Upper lobe of right lung (tissue), 1 donor: ENCODE data around the gene THSD4. TPM values are rescaled to one million over a fixed set of nuclear protein-coding genes. Genes with fewer than 3 reads are reported as not detected.

Source experiments
- ATAC-seq: fragments of 200-7000 bp; cut with Tn5 transposase; one replicate; pipeline ENCODE4 v1.9.1; 2020; ENCODE audit warnings: mild to moderate bottlenecking, moderate library complexity
- DNase-seq: peaks from one replicate; pipeline ENCODE4 v3.0.0-alpha.2; 2020
- H3K27ac ChIP-seq: fragments of 200-600 bp; one replicate; pipeline ENCODE4 v1.8.0; 2022
- H3K27me3 ChIP-seq: fragments of 200-600 bp; one replicate; pipeline ENCODE4 v1.8.0; 2022; ENCODE audit warnings: mild to moderate bottlenecking
- H3K36me3 ChIP-seq: fragments of 200-600 bp; one replicate; pipeline ENCODE4 v1.8.0; 2022
- H3K4me1 ChIP-seq: fragments of 200-600 bp; one replicate; pipeline ENCODE4 v1.8.0; 2022
- H3K4me3 ChIP-seq: fragments of 200-600 bp; one replicate; pipeline ENCODE4 v1.8.0; 2022; ENCODE audit warnings: mild to moderate bottlenecking
- H3K9me3 ChIP-seq: fragments of 200-600 bp; one replicate; pipeline ENCODE4 v1.8.0; 2022
- CTCF ChIP-seq: fragments of 200-600 bp; IDR thresholded peaks from one replicate; pipeline ENCODE4 v1.8.0; 2022; ENCODE audit warnings: antibody characterized with exemption
- intact Hi-C: fragments of 100-400 bp; cut with DNase I; formaldehyde crosslinking; loops from one replicate; pipeline ENCODE4 v1.11.0; 2022
- total RNA-seq: library from RNA; stranded (reverse); fragmentation: NEBNext Ultra II Directional; extraction: Animal tissue kit (Norgen Biotek cat#: 25700); gene quantifications from one replicate; pipeline ENCODE4 v1.2.1, GENCODE V29; 2021
- donor health status: DM: no; HTN: yes; CAD: no; lungs with severe emphysema.

The THSD4 gene
- total RNA-seq, 1 donor from 2014 or later: 25.6 TPM

- intact Hi-C loops: no loop called here
- no peaks in the 10 kb centered on the region for H3K27me3 ChIP-seq
- ATAC-seq: no peak
Observed at GRCh38 chr15:71091601-71092000, 23.7 kb upstream of the THSD4 start.

GRCh38 chr15:71092056-71092600 is 23.1 kb upstream of the THSD4 start:
- H3K27me3 ChIP-seq: no peaks in the 10 kb centered on the region
- no peak for TF ChIP-seq CTCF
- intact Hi-C loops: no loop called here
- H3K4me1 ChIP-seq: no peaks in the 10 kb centered on the region
- H3K27ac ChIP-seq: no peak overlapping the region
- ATAC-seq (peak; percentile 19), DNase-seq (no peak)
- H3K9me3 ChIP-seq: no peaks in the 10 kb centered on the region
- H3K36me3 ChIP-seq: no peaks in the 10 kb centered on the region
- H3K4me3 ChIP-seq: no peak overlapping the region

More at GRCh38 chr15:71091601-71092000, 23.7 kb upstream of the THSD4 start:
- Histone ChIP-seq H3K4me3 (no peak overlapping the region), H3K4me1 (no peaks in the 10 kb centered on the region), H3K27ac (no peak overlapping the region), H3K36me3 (no peaks in the 10 kb centered on the region), H3K9me3 (no peaks in the 10 kb centered on the region)
- no peak for DNase-seq
- TF ChIP-seq CTCF: no peak

- no peaks in the 10 kb centered on the region for H3K4me1 ChIP-seq
- DNase-seq: no peak
- TF ChIP-seq CTCF: no peak
- no peaks in the 10 kb centered on the region for H3K36me3 ChIP-seq
- no peaks in the 10 kb centered on the region for H3K9me3 ChIP-seq
- H3K27me3 ChIP-seq: no peaks in the 10 kb centered on the region
- H3K4me3 ChIP-seq: no peak overlapping the region
- no peak overlapping the region for H3K27ac ChIP-seq
- ATAC-seq: peak; percentile 82
- intact Hi-C loops: no loop called here
Observed at GRCh38 chr15:71093054-71094024, 21.9 kb upstream of the THSD4 start.

- H3K9me3 ChIP-seq: no peaks in the 10 kb centered on the region
- intact Hi-C loops: no loop called here
- no peak overlapping the region for H3K27ac ChIP-seq
- no peak overlapping the region for H3K4me3 ChIP-seq
- H3K4me1 ChIP-seq: no peaks in the 10 kb centered on the region
- H3K27me3 ChIP-seq: no peaks in the 10 kb centered on the region
- TF ChIP-seq CTCF: no peak
- no peak for ATAC-seq
- no peak for DNase-seq
- H3K36me3 ChIP-seq: no peaks in the 10 kb centered on the region
Observed at GRCh38 chr15:71094137-71094536, 21.1 kb upstream of the THSD4 start.

GRCh38 chr15:71096676-71097075 is 18.6 kb upstream of the THSD4 start:
- intact Hi-C loops: no loop called here
- H3K27ac ChIP-seq: no peak overlapping the region
- ATAC-seq: no peak
- H3K4me1 ChIP-seq: no peaks in the 10 kb centered on the region
- no peak for DNase-seq
- H3K4me3 ChIP-seq: no peak overlapping the region
- H3K9me3 ChIP-seq: no peaks in the 10 kb centered on the region
- no peaks in the 10 kb centered on the region for H3K36me3 ChIP-seq
- no peaks in the 10 kb centered on the region for H3K27me3 ChIP-seq
- TF ChIP-seq CTCF: no peak
